Progenitor cell of endocrine pancreas (in vitro differentiated cells): Measurements from ENCODE around the gene UBALD2. TPM values are rescaled to one million over a fixed set of nuclear protein-coding genes. Genes with fewer than 3 reads are reported as not detected.

Experiments used
- DNase-seq: peaks from one replicate; pipeline ENCODE4 v3.0.0; 2021; ENCODE audit warnings: low spot score; ENCODE audit not compliant: unreplicated experiment
- H3K27ac Mint-ChIP-seq: 2 replicates; pipeline ENCODE4 v1.8.0; 2021; ENCODE audit warnings: mild to moderate bottlenecking, moderate library complexity, mixed read lengths
- H3K27me3 Mint-ChIP-seq: 2 replicates; pipeline ENCODE4 v1.8.0; 2021; ENCODE audit warnings: mixed read lengths
- H3K36me3 Mint-ChIP-seq: 2 replicates; pipeline ENCODE4 v1.8.0; 2022; ENCODE audit warnings: mixed read lengths; ENCODE audit not compliant: insufficient read depth
- H3K4me1 Mint-ChIP-seq: 2 replicates; pipeline ENCODE4 v1.8.0; 2021; ENCODE audit warnings: low read depth, mixed read lengths
- H3K4me3 Mint-ChIP-seq: 2 replicates; pipeline ENCODE4 v1.8.0; 2021; ENCODE audit warnings: low read depth, mild to moderate bottlenecking, moderate library complexity, mixed read lengths
- H3K9me3 Mint-ChIP-seq: 2 replicates; pipeline ENCODE4 v1.8.0; 2021; ENCODE audit warnings: low read depth, mixed read lengths
- total RNA-seq: library from RNA; stranded (reverse); gene quantifications from 2 replicates; pipeline ENCODE4 v1.2.1, GENCODE V29; 2021
- TF ChIP-seq, protein P1 (sequence below): fragments of 200-600 bp; sonication (generic); IDR thresholded peaks from one replicate; pipeline ENCODE4 v1.5.0; 2021; ENCODE audit warnings: antibody characterized with exemption, mild to moderate bottlenecking; ENCODE audit not compliant: unreplicated experiment

Gene UBALD2
- total RNA-seq, 1 donor from 2014 or later, result 36.3 TPM

DNA sequence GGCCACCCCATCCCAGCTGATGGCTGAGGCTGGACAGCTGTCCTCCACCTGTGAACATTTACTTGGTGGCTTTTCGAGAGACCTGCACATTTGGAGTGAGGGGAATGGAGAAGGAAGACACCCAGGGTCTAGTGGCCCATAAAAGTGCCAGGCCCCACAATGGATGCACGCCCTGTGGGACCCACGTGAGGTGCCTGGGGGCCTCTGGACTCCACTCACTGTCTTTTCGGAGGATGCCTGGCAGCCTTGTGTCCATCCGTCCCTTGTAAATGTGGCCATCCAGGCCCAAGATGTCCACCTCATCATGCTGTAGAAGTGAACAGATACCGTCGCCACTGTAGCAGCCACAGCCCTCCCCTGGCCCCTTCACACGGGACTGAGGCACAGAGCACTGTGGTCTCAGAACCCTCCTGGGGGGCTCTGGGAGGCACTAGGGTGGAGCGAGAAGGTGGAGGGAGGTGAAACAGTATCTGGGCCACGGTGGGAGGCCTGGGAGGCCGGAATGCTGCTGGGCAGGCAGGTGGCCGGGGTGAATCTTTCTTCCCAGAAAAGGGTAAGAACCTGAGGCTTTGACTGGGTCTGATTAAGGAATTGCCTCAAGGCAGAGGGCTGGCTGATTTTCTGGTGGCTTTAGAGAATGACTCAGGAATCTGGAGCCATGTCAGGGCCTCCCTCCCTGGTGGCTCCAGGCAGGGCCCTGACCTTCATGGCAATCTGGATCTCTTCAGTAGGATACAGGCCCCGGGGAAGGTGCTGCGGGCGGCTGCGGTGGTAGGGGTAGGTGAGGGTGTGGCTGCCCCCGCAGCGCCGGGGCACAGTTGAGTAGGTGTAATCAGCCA, 11.5 kb downstream of the UBALD2 start:
- no peaks in the 10 kb centered on the region for H3K27me3 Mint-ChIP-seq
- no peak overlapping the region for H3K4me3 Mint-ChIP-seq
- peaks cover 2% of the 10 kb centered on the region for H3K36me3 Mint-ChIP-seq
- no peak for DNase-seq
- TF ChIP-seq, protein P1, sequence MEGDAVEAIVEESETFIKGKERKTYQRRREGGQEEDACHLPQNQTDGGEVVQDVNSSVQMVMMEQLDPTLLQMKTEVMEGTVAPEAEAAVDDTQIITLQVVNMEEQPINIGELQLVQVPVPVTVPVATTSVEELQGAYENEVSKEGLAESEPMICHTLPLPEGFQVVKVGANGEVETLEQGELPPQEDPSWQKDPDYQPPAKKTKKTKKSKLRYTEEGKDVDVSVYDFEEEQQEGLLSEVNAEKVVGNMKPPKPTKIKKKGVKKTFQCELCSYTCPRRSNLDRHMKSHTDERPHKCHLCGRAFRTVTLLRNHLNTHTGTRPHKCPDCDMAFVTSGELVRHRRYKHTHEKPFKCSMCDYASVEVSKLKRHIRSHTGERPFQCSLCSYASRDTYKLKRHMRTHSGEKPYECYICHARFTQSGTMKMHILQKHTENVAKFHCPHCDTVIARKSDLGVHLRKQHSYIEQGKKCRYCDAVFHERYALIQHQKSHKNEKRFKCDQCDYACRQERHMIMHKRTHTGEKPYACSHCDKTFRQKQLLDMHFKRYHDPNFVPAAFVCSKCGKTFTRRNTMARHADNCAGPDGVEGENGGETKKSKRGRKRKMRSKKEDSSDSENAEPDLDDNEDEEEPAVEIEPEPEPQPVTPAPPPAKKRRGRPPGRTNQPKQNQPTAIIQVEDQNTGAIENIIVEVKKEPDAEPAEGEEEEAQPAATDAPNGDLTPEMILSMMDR, result no peak
- no peaks in the 10 kb centered on the region for H3K4me1 Mint-ChIP-seq
- no peaks in the 10 kb centered on the region for H3K9me3 Mint-ChIP-seq
- peak overlapping the region; percentile 37 for H3K27ac Mint-ChIP-seq

DNA sequence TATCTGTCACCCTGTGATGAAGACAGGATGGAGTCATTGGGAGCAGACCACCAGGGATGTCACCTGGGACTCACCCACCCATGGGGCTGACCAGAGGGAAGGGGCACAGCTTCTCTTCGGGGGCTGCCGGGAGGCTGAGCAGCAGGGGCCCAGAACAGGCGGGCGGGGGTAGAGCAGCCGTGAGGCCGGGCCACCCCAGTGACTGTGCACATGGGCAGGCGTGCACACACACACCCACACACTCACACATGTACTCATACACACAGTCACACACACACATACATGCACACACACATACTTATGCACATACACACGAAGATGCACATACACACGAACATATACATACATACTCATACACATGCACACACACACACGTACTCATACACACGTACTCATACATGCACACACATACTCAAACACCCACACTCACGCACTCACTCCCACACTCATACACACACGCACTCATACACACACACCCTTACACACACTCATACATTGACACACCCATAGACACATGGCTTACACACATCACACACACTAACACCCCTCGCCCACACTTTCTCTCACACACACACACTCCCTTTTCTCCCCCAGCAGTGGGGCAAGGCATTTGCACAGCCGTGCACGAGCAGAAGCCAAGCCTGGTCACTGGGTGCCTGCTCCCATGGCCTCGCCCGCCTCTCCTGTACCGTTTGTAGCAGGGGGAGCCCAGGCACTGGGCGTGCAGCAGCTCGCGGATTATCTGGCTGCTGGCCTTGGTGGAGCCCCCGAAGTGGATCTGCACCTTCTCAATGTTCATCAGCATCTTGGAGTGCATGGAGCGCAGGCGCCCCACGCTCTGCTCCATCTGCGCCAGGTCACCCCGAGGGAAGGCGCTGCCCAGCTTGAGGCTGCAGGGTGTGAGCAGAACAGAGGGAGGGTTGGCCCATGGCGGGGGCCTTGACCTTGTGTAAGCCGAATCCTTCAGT, 12.4 kb downstream of the UBALD2 start:
- no peak for DNase-seq
- Mint-ChIP-seq H3K36me3 (peaks cover 2% of the 10 kb centered on the region), H3K27me3 (no peaks in the 10 kb centered on the region), H3K9me3 (no peaks in the 10 kb centered on the region), H3K27ac (no peak overlapping the region), H3K4me3 (no peak overlapping the region), H3K4me1 (no peaks in the 10 kb centered on the region)
- TF ChIP-seq, protein P1, result no peak

GRCh38 chr17:76278268-76278908, 13.2 kb downstream of the UBALD2 start:
- Mint-ChIP-seq H3K4me1 (no peaks in the 10 kb centered on the region), H3K27me3 (no peaks in the 10 kb centered on the region), H3K9me3 (no peaks in the 10 kb centered on the region), H3K27ac (no peak overlapping the region), H3K4me3 (no peak overlapping the region), H3K36me3 (peaks cover 2% of the 10 kb centered on the region)
- TF ChIP-seq, protein P1, result no peak
- no peak for DNase-seq

- H3K36me3 Mint-ChIP-seq, result peaks cover 2% of the 10 kb centered on the region
- no peaks in the 10 kb centered on the region for H3K27me3 Mint-ChIP-seq
- no peak overlapping the region for H3K27ac Mint-ChIP-seq
- no peak overlapping the region for H3K4me3 Mint-ChIP-seq
- H3K9me3 Mint-ChIP-seq, result no peaks in the 10 kb centered on the region
- TF ChIP-seq, protein P1, result peak; percentile 99
- no peaks in the 10 kb centered on the region for H3K4me1 Mint-ChIP-seq
- DNase-seq, result peak; percentile 85
These were observed 14.0 kb downstream of the UBALD2 start for GRCh38 chr17:76278952-76279741.
